ENCODE data around the gene FBXL17. TPM values are rescaled to one million over a fixed set of nuclear protein-coding genes. Genes with fewer than 3 reads are reported as not detected.

FBXL17 gene
- total RNA-seq, 1 experiment from 2014 or later, result 11.6 TPM

- ChIA-PET CTCF (no interaction called here), POLR2A (no interaction called here)
- H3K27me3 ChIP-seq (replicated peaks; ENCODE audit: control insufficient read depth, insufficient read depth, low read length), result no peaks in the 10 kb centered on the region
- no peak for DNase-seq
- no peaks in the 10 kb centered on the region for H3K9me3 Mint-ChIP-seq (ENCODE audit: unreplicated experiment)
- H3K4me3 Mint-ChIP-seq (ENCODE audit: unreplicated experiment), result no peak overlapping the region
- intact Hi-C loops (cut with micrococcal nuclease; ENCODE audit: unreplicated experiment), result no loop called here
- TF ChIP-seq, protein P1, sequence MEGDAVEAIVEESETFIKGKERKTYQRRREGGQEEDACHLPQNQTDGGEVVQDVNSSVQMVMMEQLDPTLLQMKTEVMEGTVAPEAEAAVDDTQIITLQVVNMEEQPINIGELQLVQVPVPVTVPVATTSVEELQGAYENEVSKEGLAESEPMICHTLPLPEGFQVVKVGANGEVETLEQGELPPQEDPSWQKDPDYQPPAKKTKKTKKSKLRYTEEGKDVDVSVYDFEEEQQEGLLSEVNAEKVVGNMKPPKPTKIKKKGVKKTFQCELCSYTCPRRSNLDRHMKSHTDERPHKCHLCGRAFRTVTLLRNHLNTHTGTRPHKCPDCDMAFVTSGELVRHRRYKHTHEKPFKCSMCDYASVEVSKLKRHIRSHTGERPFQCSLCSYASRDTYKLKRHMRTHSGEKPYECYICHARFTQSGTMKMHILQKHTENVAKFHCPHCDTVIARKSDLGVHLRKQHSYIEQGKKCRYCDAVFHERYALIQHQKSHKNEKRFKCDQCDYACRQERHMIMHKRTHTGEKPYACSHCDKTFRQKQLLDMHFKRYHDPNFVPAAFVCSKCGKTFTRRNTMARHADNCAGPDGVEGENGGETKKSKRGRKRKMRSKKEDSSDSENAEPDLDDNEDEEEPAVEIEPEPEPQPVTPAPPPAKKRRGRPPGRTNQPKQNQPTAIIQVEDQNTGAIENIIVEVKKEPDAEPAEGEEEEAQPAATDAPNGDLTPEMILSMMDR (IDR thresholded peaks at IDR 0.05; ENCODE audit: insufficient read depth in 1 of 2, low read depth in 1 of 2, low read length in 1 of 2, severe bottlenecking in 1 of 2, unreplicated experiment in 1 of 2), result no peak
- no peak overlapping the region for H3K27ac Mint-ChIP-seq (ENCODE audit: unreplicated experiment)
- H3K4me1 ChIP-seq, result peaks cover 18% of the 10 kb centered on the region
- no TSS peak for BruUV-seq (replicated peaks)
- no peaks in the 10 kb centered on the region for H3K27me3 Mint-ChIP-seq (ENCODE audit: insufficient read depth, unreplicated experiment)
- H3K4me3 ChIP-seq (ENCODE audit: low read depth, low read length), result no peak overlapping the region
- no peaks in the 10 kb centered on the region for H3K36me3 Mint-ChIP-seq (ENCODE audit: insufficient read depth, unreplicated experiment)
- peaks cover 12% of the 10 kb centered on the region for H3K4me1 Mint-ChIP-seq (ENCODE audit: low read depth, unreplicated experiment)
- H3K36me3 ChIP-seq (ENCODE audit: control insufficient read depth, insufficient read depth, low read length), result no peaks in the 10 kb centered on the region
- no peaks in the 10 kb centered on the region for H3K9me3 ChIP-seq
Measured at GRCh38 chr5:107937651-107938355, 444.1 kb downstream of the FBXL17 start.

- no peaks in the 10 kb centered on the region for H3K36me3 Mint-ChIP-seq (ENCODE audit: insufficient read depth, unreplicated experiment)
- intact Hi-C loops (cut with micrococcal nuclease; ENCODE audit: unreplicated experiment), result no loop called here
- ChIA-PET POLR2A (no interaction called here), CTCF (no interaction called here)
- H3K27me3 Mint-ChIP-seq (ENCODE audit: insufficient read depth, unreplicated experiment), result no peaks in the 10 kb centered on the region
- H3K4me1 ChIP-seq, result peaks cover 24% of the 10 kb centered on the region
- H3K27ac Mint-ChIP-seq (ENCODE audit: unreplicated experiment), result no peak overlapping the region
- peaks cover 16% of the 10 kb centered on the region for H3K4me1 Mint-ChIP-seq (ENCODE audit: low read depth, unreplicated experiment)
- no peaks in the 10 kb centered on the region for H3K27me3 ChIP-seq (replicated peaks; ENCODE audit: control insufficient read depth, insufficient read depth, low read length)
- H3K36me3 ChIP-seq (ENCODE audit: control insufficient read depth, insufficient read depth, low read length), result no peaks in the 10 kb centered on the region
- H3K9me3 ChIP-seq, result no peaks in the 10 kb centered on the region
- no TSS peak for BruUV-seq (replicated peaks)
- TF ChIP-seq, protein P1 (IDR thresholded peaks at IDR 0.05; ENCODE audit: insufficient read depth in 1 of 2, low read depth in 1 of 2, low read length in 1 of 2, severe bottlenecking in 1 of 2, unreplicated experiment in 1 of 2), result no peak
- H3K4me3 ChIP-seq (ENCODE audit: low read depth, low read length), result no peak overlapping the region
- H3K4me3 Mint-ChIP-seq (ENCODE audit: unreplicated experiment), result no peak overlapping the region
- no peaks in the 10 kb centered on the region for H3K9me3 Mint-ChIP-seq (ENCODE audit: unreplicated experiment)
- no peak for DNase-seq
Measured at GRCh38 chr5:107937204-107937603, 444.7 kb downstream of the FBXL17 start.

DNA sequence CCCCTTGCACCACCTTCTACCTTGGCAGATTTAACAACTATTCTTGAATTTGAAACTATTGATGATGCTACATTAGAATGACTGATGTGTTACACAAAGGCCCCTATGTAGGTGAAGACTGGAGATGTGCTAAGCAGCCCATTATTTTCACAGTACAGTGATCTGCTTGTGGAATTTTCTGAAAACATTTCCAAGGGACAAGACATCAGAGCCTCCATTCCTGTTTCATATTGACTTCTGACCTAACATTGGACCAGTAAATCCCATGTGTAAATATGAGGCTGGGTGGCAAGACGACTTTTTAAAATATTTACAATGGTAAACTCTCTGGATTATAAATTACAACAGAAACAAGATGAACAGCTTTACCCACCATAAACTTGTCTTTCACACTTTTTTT lies 445.4 kb downstream of the FBXL17 start:
- no peaks in the 10 kb centered on the region for H3K9me3 ChIP-seq
- no peaks in the 10 kb centered on the region for H3K36me3 Mint-ChIP-seq (ENCODE audit: insufficient read depth, unreplicated experiment)
- H3K27me3 ChIP-seq (replicated peaks; ENCODE audit: control insufficient read depth, insufficient read depth, low read length), result no peaks in the 10 kb centered on the region
- BruUV-seq (replicated peaks), result no TSS peak
- intact Hi-C loops (cut with micrococcal nuclease; ENCODE audit: unreplicated experiment), result no loop called here
- DNase-seq, result no peak
- peaks cover 24% of the 10 kb centered on the region for H3K4me1 ChIP-seq
- no peak overlapping the region for H3K4me3 ChIP-seq (ENCODE audit: low read depth, low read length)
- peaks cover 16% of the 10 kb centered on the region for H3K4me1 Mint-ChIP-seq (ENCODE audit: low read depth, unreplicated experiment)
- H3K36me3 ChIP-seq (ENCODE audit: control insufficient read depth, insufficient read depth, low read length), result no peaks in the 10 kb centered on the region
- H3K4me3 Mint-ChIP-seq (ENCODE audit: unreplicated experiment), result no peak overlapping the region
- no peaks in the 10 kb centered on the region for H3K27me3 Mint-ChIP-seq (ENCODE audit: insufficient read depth, unreplicated experiment)
- H3K9me3 Mint-ChIP-seq (ENCODE audit: unreplicated experiment), result no peaks in the 10 kb centered on the region
- TF ChIP-seq, protein P1 (IDR thresholded peaks at IDR 0.05; ENCODE audit: insufficient read depth in 1 of 2, low read depth in 1 of 2, low read length in 1 of 2, severe bottlenecking in 1 of 2, unreplicated experiment in 1 of 2), result no peak
- H3K27ac Mint-ChIP-seq (ENCODE audit: unreplicated experiment), result no peak overlapping the region
- ChIA-PET CTCF (no interaction called here), POLR2A (no interaction called here)

Measured in Caco-2 (cell line).